ENCODE results near the gene IL10RA.
"Not testable (repeated sequence)": the region's sequence is repeated elsewhere in the genome, so short reads cannot be mapped to it uniquely, and the experiment has no call there.

The IL10RA gene

GRCh38 chr11:118007563-118008270 lies 21.5 kb downstream of the IL10RA start:
- DNase-seq (ENCODE audit: low read depth): not testable (repeated sequence)

GRCh38 chr11:118008271-118008911 lies 22.2 kb downstream of the IL10RA start:
- DNase-seq (ENCODE audit: low read depth): no peak

GRCh38 chr11:118009864-118010737 lies 23.9 kb downstream of the IL10RA start:
- no peak for DNase-seq (ENCODE audit: low read depth)

GRCh38 chr11:118010738-118011461 lies 24.7 kb downstream of the IL10RA start:
- DNase-seq (ENCODE audit: low read depth): no peak

GRCh38 chr11:118012083-118012669 lies 26.0 kb downstream of the IL10RA start:
- no peak for DNase-seq (ENCODE audit: low read depth)

- DNase-seq (ENCODE audit: low read depth): no peak
Measured at GRCh38 chr11:118014022-118014421, 27.8 kb downstream of the IL10RA start.

- DNase-seq (ENCODE audit: low read depth): no peak
Measured at GRCh38 chr11:118015385-118015841, 29.2 kb downstream of the IL10RA start.

GRCh38 chr11:118016104-118016503 lies 29.9 kb downstream of the IL10RA start:
- DNase-seq (ENCODE audit: low read depth): no peak

- DNase-seq (ENCODE audit: low read depth): no peak
Measured at GRCh38 chr11:118017111-118017510, 30.9 kb downstream of the IL10RA start.

- DNase-seq (ENCODE audit: low read depth): no peak
Measured at GRCh38 chr11:118017631-118018315, 31.6 kb downstream of the IL10RA start.

- DNase-seq (ENCODE audit: low read depth): no peak
Measured at GRCh38 chr11:118018401-118018800, 32.2 kb downstream of the IL10RA start.

GRCh38 chr11:118021146-118021545 lies 35.0 kb downstream of the IL10RA start:
- DNase-seq (ENCODE audit: low read depth): no peak

GRCh38 chr11:118027694-118028093 lies 41.5 kb downstream of the IL10RA start:
- DNase-seq (ENCODE audit: low read depth): no peak

GRCh38 chr11:118028626-118029025 lies 42.4 kb downstream of the IL10RA start:
- DNase-seq (ENCODE audit: low read depth): no peak

- no peak for DNase-seq (ENCODE audit: low read depth)
Measured at GRCh38 chr11:118033443-118033842, 47.2 kb downstream of the IL10RA start.

GRCh38 chr11:118042141-118042540 lies 55.9 kb downstream of the IL10RA start:
- no peak for DNase-seq (ENCODE audit: low read depth)

- DNase-seq (ENCODE audit: low read depth): no peak
Measured at GRCh38 chr11:118042796-118043195, 56.6 kb downstream of the IL10RA start.

GRCh38 chr11:118045191-118045590 lies 59.0 kb downstream of the IL10RA start:
- no peak for DNase-seq (ENCODE audit: low read depth)

GRCh38 chr11:118046051-118046963 lies 60.1 kb downstream of the IL10RA start:
- no peak for DNase-seq (ENCODE audit: low read depth)
